K562 (cell line): ENCODE measurements around the gene NOL12. TPM values are rescaled to one million over a fixed set of nuclear protein-coding genes. Genes with fewer than 3 reads are reported as not detected.
A peak's percentile ranks its signal among the peaks of the same experiment; 100 is the strongest.

ENCODE experiments used
- ASH1L ChIP-seq: fragments of 450-650 bp; IDR thresholded peaks from 2 replicates; pipeline ENCODE4 v1.6.1; 2018; ENCODE audit warnings: borderline replicate concordance, mild to moderate bottlenecking, low read depth; ENCODE audit not compliant: partially characterized antibody
- C11orf30 ChIP-seq: fragments of 450-650 bp; IDR thresholded peaks from 2 replicates; pipeline ENCODE4 v1.6.1; 2016; ENCODE audit warnings: low read depth, mild to moderate bottlenecking
- ESRRB ChIP-seq: fragments of 250-450 bp; sonication (Bioruptor Pico); IDR thresholded peaks from 2 replicates; pipeline ENCODE4 v1.5.0; 2020; ENCODE audit warnings: mild to moderate bottlenecking, moderate library complexity, borderline replicate concordance
- FOXK2 ChIP-seq, 2 experiments: fragments of 450-650 bp; IDR thresholded peaks in 1 of 2; conservative IDR thresholded peaks in 1 of 2; 2 replicates each; pipeline ENCODE4 v1.6.1; 2016; ENCODE audit warnings: low read depth in 2 of 2, mild to moderate bottlenecking in 1 of 2
- FOXM1 ChIP-seq, 2 experiments: fragments of 450-650 bp in 1 of 2; sonication (generic) in 1 of 2; formaldehyde crosslinking in 1 of 2; IDR thresholded peaks; 2 replicates each; pipeline versions ENCODE4 v1.6.1 to v1.9.0; 2017 to 2022; ENCODE audit warnings: low read depth in 2 of 2, mild to moderate bottlenecking in 2 of 2, missing genetic modification reagents in 1 of 2, moderate library complexity in 1 of 2
- GABPB1 ChIP-seq: sonication (generic); formaldehyde crosslinking; IDR thresholded peaks from 2 replicates; pipeline ENCODE4 v1.8.0; 2022; ENCODE audit warnings: mild to moderate bottlenecking, missing genetic modification reagents
- GATAD2B ChIP-seq: fragments of 450-650 bp; IDR thresholded peaks from 2 replicates; pipeline ENCODE4 v1.6.1; 2017; ENCODE audit warnings: mild to moderate bottlenecking, borderline replicate concordance
- HDAC2 ChIP-seq: fragments of 450-650 bp; IDR thresholded peaks from 2 replicates; pipeline ENCODE4 v1.6.1; 2016; ENCODE audit warnings: mild to moderate bottlenecking
- L3MBTL2 ChIP-seq: fragments of 450-650 bp; IDR thresholded peaks from 2 replicates; pipeline ENCODE4 v1.6.1; 2016; ENCODE audit warnings: mild to moderate bottlenecking, moderate library complexity
- NFIC ChIP-seq: fragments of 450-650 bp; IDR thresholded peaks from 2 replicates; pipeline ENCODE4 v1.6.1; 2017; ENCODE audit warnings: mild to moderate bottlenecking, inconsistent platforms
- PHF20 ChIP-seq: fragments of 450-650 bp; IDR thresholded peaks from 2 replicates; pipeline ENCODE4 v1.6.1; 2018; ENCODE audit not compliant: partially characterized antibody
- SIX5 ChIP-seq, 2 experiments: IDR thresholded peaks; 2 replicates each; pipeline ENCODE4 v1.6.1; 2011; ENCODE audit warnings: low read length in 2 of 2, borderline replicate concordance in 1 of 2, low read depth in 1 of 2, mild to moderate bottlenecking in 1 of 2, moderate library complexity in 1 of 2; ENCODE audit not compliant: insufficient read depth in 1 of 2
- SPI1 ChIP-seq: IDR thresholded peaks from 2 replicates; pipeline ENCODE4 v1.6.1; 2011; ENCODE audit warnings: low read depth, low read length, control low read depth, borderline replicate concordance
- THRAP3 ChIP-seq: fragments of 450-650 bp; IDR thresholded peaks from 2 replicates; pipeline ENCODE4 v1.6.1; 2016; ENCODE audit warnings: mild to moderate bottlenecking, inconsistent platforms, borderline replicate concordance
- ZC3H4 ChIP-seq: sonication (generic); formaldehyde crosslinking; IDR thresholded peaks from 2 replicates; pipeline ENCODE4 v1.9.0; 2021; ENCODE audit warnings: missing genetic modification reagents, borderline replicate concordance
- ZNF589 ChIP-seq: fragments of 200-800 bp; sonication (Bioruptor generic); IDR thresholded peaks from 2 replicates; pipeline ENCODE4 v1.6.1; 2016; ENCODE audit warnings: low read depth, missing genetic modification characterization, missing compliant biosample characterization
- ZNF77 ChIP-seq: fragments of 250-450 bp; sonication (Bioruptor Pico); IDR thresholded peaks from 2 replicates; pipeline ENCODE4 v1.5.0; 2020
- polyA plus RNA-seq, 8 experiments: library from polyadenylated mRNA; depleted of rRNA in 4 of 8; stranded (reverse) in 5 of 8; unstranded in 3 of 8; fragments of >200 nt; fragmentation: Nextera tagmentation in 2 of 8; fragmentation: Illumina TruSeq in 1 of 8; extraction: Ambion mirVana in 2 of 8; extraction: Trizol in 1 of 8; gene quantifications; 2 replicates each; pipeline versions ENCODE4 v1.2.1 to v1.2.3, GENCODE V29; 2011 to 2014; ENCODE audit warnings: inconsistent platforms in 1 of 8, missing spikeins in 1 of 8
- total RNA-seq, 7 experiments: library from RNA; depleted of rRNA in 6 of 7; stranded (reverse); fragments of >200 nt in 6 of 7; fragmentation: Illumina TruSeq in 2 of 7; extraction: Trizol in 2 of 7; gene quantifications; 2 replicates each; pipeline versions ENCODE4 v1.2.1 to v1.2.3, GENCODE V29; 2011 to 2021; ENCODE audit warnings: low replicate concordance in 1 of 7
- TF ChIP-seq, protein P1 (sequence below): sonication (generic); formaldehyde crosslinking; IDR thresholded peaks from 2 replicates; pipeline ENCODE4 v1.8.0; 2022; ENCODE audit warnings: mild to moderate bottlenecking, missing genetic modification reagents
- TF ChIP-seq, protein P2 (sequence below): sonication (generic); formaldehyde crosslinking; IDR thresholded peaks from 2 replicates; pipeline ENCODE4 v1.8.0; 2022; ENCODE audit warnings: mild to moderate bottlenecking, missing genetic modification reagents
- TF ChIP-seq, protein P3 (sequence below), 3 experiments: fragments of 200-800 bp in 1 of 3; sonication (Bioruptor generic) in 1 of 3; sonication (generic) in 1 of 3; formaldehyde crosslinking in 1 of 3; IDR thresholded peaks; 2 replicates each; pipeline versions ENCODE4 v1.6.1 to v1.8.0; 2016 to 2022; ENCODE audit warnings: mild to moderate bottlenecking in 2 of 3, missing compliant biosample characterization in 2 of 3, missing genetic modification characterization in 2 of 3, missing genetic modification reagents in 1 of 3

Gene NOL12
- total and polyA plus RNA-seq, 9 of the 15 experiments (the other 6 are each of a cell fraction or from before 2014, with no cell fraction given) = 2.8 to 40.9 (median 28.5) TPM

DNA sequence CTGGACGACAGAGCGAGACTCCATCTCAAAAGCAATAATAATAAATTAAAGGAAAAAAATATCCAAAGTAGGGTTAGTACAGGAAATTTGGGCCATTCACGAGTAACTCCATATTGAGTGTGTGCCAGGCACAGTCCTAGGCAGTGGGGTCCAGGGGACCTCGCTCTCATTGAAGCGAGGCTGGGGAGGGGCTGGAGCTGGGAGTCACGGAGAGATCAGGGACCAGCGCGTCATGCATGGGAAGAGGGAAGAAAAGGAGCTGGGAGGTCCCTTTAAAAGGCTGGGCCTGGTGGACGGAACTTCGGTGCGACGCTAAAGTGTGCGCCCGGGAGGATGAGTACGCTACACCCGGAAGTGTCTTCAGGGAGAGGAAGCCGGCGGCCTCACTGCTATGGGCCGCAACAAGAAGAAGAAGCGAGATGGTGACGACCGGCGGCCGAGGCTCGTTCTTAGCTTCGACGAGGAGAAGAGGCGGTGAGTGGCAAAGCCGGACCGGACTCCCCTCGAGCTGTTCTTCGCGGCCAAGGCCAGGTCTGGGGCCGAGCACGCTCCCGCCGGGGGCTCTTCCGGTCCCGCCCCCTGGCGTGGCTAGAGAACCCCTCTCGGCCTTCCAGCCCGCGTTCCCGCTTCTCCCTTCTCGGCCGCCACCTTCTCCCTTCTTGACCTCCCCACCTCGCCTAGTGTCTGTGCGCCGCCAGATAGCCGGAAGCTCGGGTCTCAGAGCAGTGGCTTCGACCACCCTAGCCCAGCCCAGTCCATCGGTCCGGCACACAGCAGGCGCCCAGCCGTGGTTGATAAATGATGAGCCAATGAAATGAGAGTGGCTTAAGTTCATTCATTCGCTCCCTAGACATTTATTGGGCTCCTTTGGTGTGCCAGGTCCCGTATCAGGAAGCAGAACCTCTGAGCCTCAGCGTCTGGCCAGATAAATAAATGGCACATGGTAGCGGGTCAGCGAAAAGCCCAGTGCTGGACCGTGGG, at the start of gene NOL12 (continued):
- TF ChIP-seq ASH1L = peak; percentile 38
- TF ChIP-seq, protein P1, sequence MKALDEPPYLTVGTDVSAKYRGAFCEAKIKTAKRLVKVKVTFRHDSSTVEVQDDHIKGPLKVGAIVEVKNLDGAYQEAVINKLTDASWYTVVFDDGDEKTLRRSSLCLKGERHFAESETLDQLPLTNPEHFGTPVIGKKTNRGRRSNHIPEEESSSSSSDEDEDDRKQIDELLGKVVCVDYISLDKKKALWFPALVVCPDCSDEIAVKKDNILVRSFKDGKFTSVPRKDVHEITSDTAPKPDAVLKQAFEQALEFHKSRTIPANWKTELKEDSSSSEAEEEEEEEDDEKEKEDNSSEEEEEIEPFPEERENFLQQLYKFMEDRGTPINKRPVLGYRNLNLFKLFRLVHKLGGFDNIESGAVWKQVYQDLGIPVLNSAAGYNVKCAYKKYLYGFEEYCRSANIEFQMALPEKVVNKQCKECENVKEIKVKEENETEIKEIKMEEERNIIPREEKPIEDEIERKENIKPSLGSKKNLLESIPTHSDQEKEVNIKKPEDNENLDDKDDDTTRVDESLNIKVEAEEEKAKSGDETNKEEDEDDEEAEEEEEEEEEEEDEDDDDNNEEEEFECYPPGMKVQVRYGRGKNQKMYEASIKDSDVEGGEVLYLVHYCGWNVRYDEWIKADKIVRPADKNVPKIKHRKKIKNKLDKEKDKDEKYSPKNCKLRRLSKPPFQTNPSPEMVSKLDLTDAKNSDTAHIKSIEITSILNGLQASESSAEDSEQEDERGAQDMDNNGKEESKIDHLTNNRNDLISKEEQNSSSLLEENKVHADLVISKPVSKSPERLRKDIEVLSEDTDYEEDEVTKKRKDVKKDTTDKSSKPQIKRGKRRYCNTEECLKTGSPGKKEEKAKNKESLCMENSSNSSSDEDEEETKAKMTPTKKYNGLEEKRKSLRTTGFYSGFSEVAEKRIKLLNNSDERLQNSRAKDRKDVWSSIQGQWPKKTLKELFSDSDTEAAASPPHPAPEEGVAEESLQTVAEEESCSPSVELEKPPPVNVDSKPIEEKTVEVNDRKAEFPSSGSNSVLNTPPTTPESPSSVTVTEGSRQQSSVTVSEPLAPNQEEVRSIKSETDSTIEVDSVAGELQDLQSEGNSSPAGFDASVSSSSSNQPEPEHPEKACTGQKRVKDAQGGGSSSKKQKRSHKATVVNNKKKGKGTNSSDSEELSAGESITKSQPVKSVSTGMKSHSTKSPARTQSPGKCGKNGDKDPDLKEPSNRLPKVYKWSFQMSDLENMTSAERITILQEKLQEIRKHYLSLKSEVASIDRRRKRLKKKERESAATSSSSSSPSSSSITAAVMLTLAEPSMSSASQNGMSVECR (CRISPR knock-in tag) = peak; percentile 63; the same call in 1 of the 2 replicates
- peak; percentile 82 to 86 for TF ChIP-seq FOXK2 (conservative IDR thresholded peaks at IDR 0.05 in 1 of 2, IDR thresholded peaks at IDR 0.05 in 1 of 2; ENCODE audit: low read depth in 2 of 2)
- TF ChIP-seq SIX5 (IDR thresholded peaks at IDR 0.05; ENCODE audit: borderline replicate concordance in 1 of 2, insufficient read depth in 1 of 2, low read depth in 1 of 2, low read length in 2 of 2) = peak; percentile 34 to 51; a peak in 2 of 4 replicates
- no peak for TF ChIP-seq ZNF589 (CRISPR knock-in tag)
- TF ChIP-seq GATAD2B = no peak
- TF ChIP-seq ZNF77 (CRISPR knock-in tag) = no peak
- TF ChIP-seq, protein P2, sequence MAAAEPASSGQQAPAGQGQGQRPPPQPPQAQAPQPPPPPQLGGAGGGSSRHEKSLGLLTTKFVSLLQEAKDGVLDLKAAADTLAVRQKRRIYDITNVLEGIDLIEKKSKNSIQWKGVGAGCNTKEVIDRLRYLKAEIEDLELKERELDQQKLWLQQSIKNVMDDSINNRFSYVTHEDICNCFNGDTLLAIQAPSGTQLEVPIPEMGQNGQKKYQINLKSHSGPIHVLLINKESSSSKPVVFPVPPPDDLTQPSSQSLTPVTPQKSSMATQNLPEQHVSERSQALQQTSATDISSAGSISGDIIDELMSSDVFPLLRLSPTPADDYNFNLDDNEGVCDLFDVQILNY (CRISPR knock-in tag) = 0 out of 2 replicates have a peak, but pooled peaks have one; percentile 25
- peak; percentile 97 for TF ChIP-seq GABPB1 (CRISPR knock-in tag)
- TF ChIP-seq C11orf30 = peak; percentile 96
- peak; percentile 35; the same call in 1 of the 2 replicates for TF ChIP-seq SPI1
- peak; percentile 80; the same call in 1 of the 2 replicates for TF ChIP-seq HDAC2
- no peak for TF ChIP-seq ZC3H4 (CRISPR knock-in tag)
- TF ChIP-seq FOXM1 (IDR thresholded peaks at IDR 0.05; ENCODE audit: low read depth) = 0 out of 2 replicates have a peak, but pooled peaks have one; percentile 34
- TF ChIP-seq FOXM1 (CRISPR knock-in tag; IDR thresholded peaks at IDR 0.05; ENCODE audit: low read depth) = no peak
- TF ChIP-seq ESRRB (CRISPR knock-in tag) = no peak
- TF ChIP-seq THRAP3 = no peak
- TF ChIP-seq L3MBTL2 = peak; percentile 62
- TF ChIP-seq PHF20 = peak; percentile 97
- peak; percentile 42; the same call in 1 of the 2 replicates for TF ChIP-seq NFIC
- TF ChIP-seq, protein P3, sequence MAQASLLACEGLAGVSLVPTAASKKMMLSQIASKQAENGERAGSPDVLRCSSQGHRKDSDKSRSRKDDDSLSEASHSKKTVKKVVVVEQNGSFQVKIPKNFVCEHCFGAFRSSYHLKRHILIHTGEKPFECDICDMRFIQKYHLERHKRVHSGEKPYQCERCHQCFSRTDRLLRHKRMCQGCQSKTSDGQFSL (CRISPR knock-in tag; IDR thresholded peaks at IDR 0.05) = no peak
- TF ChIP-seq, protein P3 (tag; IDR thresholded peaks at IDR 0.05) = no peak
